K562 (cell line): ENCODE results near the gene DCAF17. TPM values are rescaled to one million over a fixed set of nuclear protein-coding genes. Genes with fewer than 3 reads are reported as not detected.

Source experiments
- CREB3L1 ChIP-seq: fragments of 450-650 bp; IDR thresholded peaks from 2 replicates; pipeline ENCODE4 v1.6.1; 2014; ENCODE audit warnings: low read depth, mild to moderate bottlenecking, moderate library complexity, borderline replicate concordance
- CTCF ChIP-seq, 3 experiments: IDR thresholded peaks in 2 of 3; conservative IDR thresholded peaks in 1 of 3; 2 replicates each; pipeline ENCODE4 v1.5.1; 2011 to 2012; ENCODE audit warnings: low read length in 3 of 3, mild to moderate bottlenecking in 3 of 3, control low read depth in 2 of 3, improper control_type of control experiment in 1 of 3, inconsistent platforms in 1 of 3, low read depth in 1 of 3, mixed read lengths in 1 of 3, moderate library complexity in 1 of 3; ENCODE audit not compliant: insufficient read depth in 2 of 3
- DLX4 ChIP-seq: fragments of 250-450 bp; sonication (Bioruptor Pico); IDR thresholded peaks from 2 replicates; pipeline ENCODE4 v1.6.1; 2021; ENCODE audit warnings: mild to moderate bottlenecking
- E2F5 ChIP-seq: sonication (generic); formaldehyde crosslinking; IDR thresholded peaks from 2 replicates; pipeline ENCODE4 v1.8.0; 2022; ENCODE audit warnings: mild to moderate bottlenecking, missing genetic modification reagents
- GABPB1 ChIP-seq: sonication (generic); formaldehyde crosslinking; IDR thresholded peaks from 2 replicates; pipeline ENCODE4 v1.8.0; 2022; ENCODE audit warnings: mild to moderate bottlenecking, missing genetic modification reagents
- GATAD2A ChIP-seq: fragments of 450-650 bp; IDR thresholded peaks from 2 replicates; pipeline ENCODE4 v1.6.1; 2017
- MNT ChIP-seq, 2 experiments: fragments of 450-650 bp; conservative IDR thresholded peaks; 2 replicates each; pipeline ENCODE4 v1.6.1; 2017; ENCODE audit warnings: mild to moderate bottlenecking in 2 of 2, moderate library complexity in 2 of 2
- NFRKB ChIP-seq: fragments of 450-650 bp; IDR thresholded peaks from 2 replicates; pipeline ENCODE4 v1.6.1; 2016; ENCODE audit warnings: low read depth
- NR3C1 ChIP-seq: sonication (generic); formaldehyde crosslinking; IDR thresholded peaks from 2 replicates; pipeline ENCODE4 v1.8.1; 2022; ENCODE audit warnings: missing genetic modification reagents
- SIN3A ChIP-seq, 2 experiments: fragments of 150-350 bp in 1 of 2; IDR thresholded peaks; 2 replicates each; pipeline ENCODE4 v1.6.1; 2011 to 2016; ENCODE audit warnings: borderline replicate concordance in 2 of 2, low read depth in 2 of 2, low read length in 2 of 2, mild to moderate bottlenecking in 2 of 2, moderate library complexity in 2 of 2; ENCODE audit not compliant: control insufficient read depth in 1 of 2
- TBL1XR1 ChIP-seq, 2 experiments: IDR thresholded peaks; 2 replicates each; pipeline ENCODE4 v1.6.1; 2012; ENCODE audit warnings: improper control_type of control experiment in 2 of 2, low read length in 2 of 2, mild to moderate bottlenecking in 1 of 2
- TRIM24 ChIP-seq, 2 experiments: fragments of 450-650 bp; IDR thresholded peaks; 2 replicates each; pipeline ENCODE4 v1.6.1; 2016
- WHSC1 ChIP-seq: IDR thresholded peaks from one replicate; pipeline ENCODE4 v1.6.1; 2012; ENCODE audit warnings: low read length, control low read depth, inconsistent platforms
- ZNF124 ChIP-seq: sonication (generic); formaldehyde crosslinking; IDR thresholded peaks from 2 replicates; pipeline ENCODE4 v1.8.1; 2022; ENCODE audit warnings: missing genetic modification reagents
- ZNF133 ChIP-seq: fragments of 250-450 bp; sonication (Bioruptor Pico); IDR thresholded peaks from 2 replicates; pipeline ENCODE4 v1.4.0; 2020; ENCODE audit warnings: mild to moderate bottlenecking
- ZNF224 ChIP-seq: sonication (generic); formaldehyde crosslinking; IDR thresholded peaks from 2 replicates; pipeline ENCODE4 v1.8.0; 2022; ENCODE audit warnings: mild to moderate bottlenecking, missing genetic modification reagents
- ZNF740 ChIP-seq, 3 experiments: fragments of 200-800 bp in 1 of 3; sonication (Bioruptor generic) in 1 of 3; sonication (generic) in 1 of 3; formaldehyde crosslinking in 1 of 3; IDR thresholded peaks; 2 replicates each; pipeline versions ENCODE4 v1.6.1 to v1.8.0; 2016 to 2022; ENCODE audit warnings: mild to moderate bottlenecking in 2 of 3, missing compliant biosample characterization in 2 of 3, missing genetic modification characterization in 2 of 3, missing genetic modification reagents in 1 of 3
- ZNF75A ChIP-seq: fragments of 450-650 bp; formaldehyde crosslinking; IDR thresholded peaks from 2 replicates; pipeline ENCODE4 v1.4.0; 2020; ENCODE audit warnings: mild to moderate bottlenecking
- polyA plus RNA-seq, 8 experiments: library from polyadenylated mRNA; depleted of rRNA in 4 of 8; stranded (reverse) in 5 of 8; unstranded in 3 of 8; fragments of >200 nt; fragmentation: Nextera tagmentation in 2 of 8; fragmentation: Illumina TruSeq in 1 of 8; extraction: Ambion mirVana in 2 of 8; extraction: Trizol in 1 of 8; gene quantifications; 2 replicates each; pipeline versions ENCODE4 v1.2.1 to v1.2.3, GENCODE V29; 2011 to 2014; ENCODE audit warnings: inconsistent platforms in 1 of 8, missing spikeins in 1 of 8
- total RNA-seq, 7 experiments: library from RNA; depleted of rRNA in 6 of 7; stranded (reverse); fragments of >200 nt in 6 of 7; fragmentation: Illumina TruSeq in 2 of 7; extraction: Trizol in 2 of 7; gene quantifications; 2 replicates each; pipeline versions ENCODE4 v1.2.1 to v1.2.3, GENCODE V29; 2011 to 2021; ENCODE audit warnings: low replicate concordance in 1 of 7

DCAF17 gene
- total and polyA plus RNA-seq, 9 of the 15 experiments (the other 6 are each of a cell fraction or from before 2014, with no cell fraction given), result 10.0 to 38.5 (median 27.1) TPM

GRCh38 chr2:171433763-171434012 is 338 bp upstream of the DCAF17 start, which contains the start of gene METTL8 (continued):
- no peak for TF ChIP-seq ZNF133 (CRISPR knock-in tag)
- no peak for TF ChIP-seq NR3C1 (CRISPR knock-in tag)
- peak; percentile 92 to 93 (median 92) for TF ChIP-seq CTCF (IDR thresholded peaks at IDR 0.05 in 2 of 3, conservative IDR thresholded peaks at IDR 0.05 in 1 of 3; ENCODE audit: insufficient read depth in 2 of 3, low read depth in 1 of 3, low read length in 3 of 3)
- TF ChIP-seq ZNF75A, result no peak
- TF ChIP-seq NFRKB, result no peak
- no peak for TF ChIP-seq E2F5 (CRISPR knock-in tag)
- peak; percentile 48 to 87; a peak in 1 of 4 replicates for TF ChIP-seq MNT (conservative IDR thresholded peaks at IDR 0.05)
- no peak for TF ChIP-seq DLX4 (CRISPR knock-in tag)
- TF ChIP-seq ZNF124 (CRISPR knock-in tag), result no peak
- TF ChIP-seq GATAD2A, result peak; percentile 62; the same call in 1 of the 2 replicates
- 0 out of 4 replicates have a peak, but pooled peaks of 1 of the 2 experiments have one; percentile 22 for TF ChIP-seq TBL1XR1 (IDR thresholded peaks at IDR 0.05; ENCODE audit: low read length in 2 of 2)
- TF ChIP-seq CREB3L1, result no peak
- no peak; the same call in 1 of the 2 replicates for TF ChIP-seq GABPB1 (CRISPR knock-in tag)
- peak; percentile 10; the same call in 1 of the 2 replicates for TF ChIP-seq ZNF224 (CRISPR knock-in tag)
- no peak for TF ChIP-seq WHSC1
- TF ChIP-seq ZNF740 (CRISPR knock-in tag; IDR thresholded peaks at IDR 0.05), result peak; percentile 75
- no peak for TF ChIP-seq ZNF740 (tag; IDR thresholded peaks at IDR 0.05)
- TF ChIP-seq SIN3A (IDR thresholded peaks at IDR 0.05; ENCODE audit: borderline replicate concordance in 2 of 2, control insufficient read depth in 1 of 2, low read depth in 2 of 2, low read length in 2 of 2), result no peak
- peak in 1 of 2 experiments; percentile 52; a peak in 2 of 4 replicates for TF ChIP-seq TRIM24 (IDR thresholded peaks at IDR 0.05)
